ENCODE results near the gene IFIT5. TPM values are rescaled to one million over a fixed set of nuclear protein-coding genes. Genes with fewer than 3 reads are reported as not detected.
A peak's percentile ranks its signal among the peaks of the same experiment; 100 is the strongest.

The IFIT5 gene, protein sequence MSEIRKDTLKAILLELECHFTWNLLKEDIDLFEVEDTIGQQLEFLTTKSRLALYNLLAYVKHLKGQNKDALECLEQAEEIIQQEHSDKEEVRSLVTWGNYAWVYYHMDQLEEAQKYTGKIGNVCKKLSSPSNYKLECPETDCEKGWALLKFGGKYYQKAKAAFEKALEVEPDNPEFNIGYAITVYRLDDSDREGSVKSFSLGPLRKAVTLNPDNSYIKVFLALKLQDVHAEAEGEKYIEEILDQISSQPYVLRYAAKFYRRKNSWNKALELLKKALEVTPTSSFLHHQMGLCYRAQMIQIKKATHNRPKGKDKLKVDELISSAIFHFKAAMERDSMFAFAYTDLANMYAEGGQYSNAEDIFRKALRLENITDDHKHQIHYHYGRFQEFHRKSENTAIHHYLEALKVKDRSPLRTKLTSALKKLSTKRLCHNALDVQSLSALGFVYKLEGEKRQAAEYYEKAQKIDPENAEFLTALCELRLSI
- 12.9 and 13.9 TPM in 2 replicates for total RNA-seq
- long read RNA-seq, full-length matches to known transcripts, result 71 of 75 reads
- long read RNA-seq, partial matches to known transcripts, result 3 of 75 reads
- long read RNA-seq, other reads (novel, unspliced or antisense), result 1 of 75 reads

- Mint-ChIP-seq H3K4me1 (peaks cover 34% of the 10 kb centered on the region), H3K27ac (ENCODE audit: unreplicated experiment) (peak within 1 kb of the TSS; percentile 99), H3K36me3 (ENCODE audit: low read depth) (peaks cover 17% of the 10 kb centered on the region), H3K27me3 (ENCODE audit: low read depth) (no peaks in the 10 kb centered on the region), H3K4me3 (peak within 1 kb of the TSS; percentile 99), H3K9me3 (peaks cover 3% of the 10 kb centered on the region)
- peak; percentile 77 for DNase-seq (ENCODE audit: low read depth, low spot score)
- TF ChIP-seq CTCF (conservative IDR thresholded peaks at IDR 0.05), result no peak
Observed at GRCh38 chr10:89414146-89414878, at the start of gene IFIT5. Gene IFIT5 (plus strand): TSS chr10:89414568. CDS start chr10:89414799, 231 bp downstream.

GRCh38 chr10:89367529-89367928, 46.8 kb upstream of the IFIT5 start:
- H3K27ac Mint-ChIP-seq (ENCODE audit: unreplicated experiment), result peak overlapping the region; percentile 22

DNA sequence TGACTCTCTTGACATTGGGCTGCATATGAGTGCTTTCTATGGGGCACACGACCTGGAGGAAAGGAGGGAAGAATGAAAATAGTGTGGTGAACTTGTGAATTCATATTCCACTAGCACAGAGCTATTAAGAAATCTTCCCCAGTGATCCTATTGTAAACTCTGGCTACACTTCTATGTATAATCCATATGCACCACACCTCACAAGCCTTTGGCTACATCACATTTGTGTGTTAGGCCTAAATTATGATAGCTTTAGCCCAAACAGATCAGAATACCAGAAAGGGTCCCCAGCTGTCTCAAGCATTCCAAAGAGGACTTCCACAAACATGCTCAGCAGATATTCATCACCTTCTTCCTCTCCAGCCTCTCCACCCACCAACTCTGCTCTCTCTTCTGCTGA, 46.2 kb upstream of the IFIT5 start:
- no peaks in the 10 kb centered on the region for H3K36me3 Mint-ChIP-seq (ENCODE audit: low read depth)
- H3K27me3 Mint-ChIP-seq (ENCODE audit: low read depth), result no peaks in the 10 kb centered on the region
- DNase-seq (ENCODE audit: low read depth, low spot score), result no peak
- H3K9me3 Mint-ChIP-seq, result no peaks in the 10 kb centered on the region
- no peak for TF ChIP-seq CTCF (conservative IDR thresholded peaks at IDR 0.05)
- no peak overlapping the region for H3K4me3 Mint-ChIP-seq
- H3K27ac Mint-ChIP-seq (ENCODE audit: unreplicated experiment), result peak overlapping the region; percentile 22
- peaks cover 26% of the 10 kb centered on the region for H3K4me1 Mint-ChIP-seq

More at GRCh38 chr10:89367529-89367928, 46.8 kb upstream of the IFIT5 start:
- DNase-seq (ENCODE audit: low read depth, low spot score), result no peak
- no peak overlapping the region for H3K4me3 Mint-ChIP-seq
- H3K4me1 Mint-ChIP-seq, result peaks cover 26% of the 10 kb centered on the region
- TF ChIP-seq CTCF (conservative IDR thresholded peaks at IDR 0.05), result no peak
- no peaks in the 10 kb centered on the region for H3K36me3 Mint-ChIP-seq (ENCODE audit: low read depth)
- H3K27me3 Mint-ChIP-seq (ENCODE audit: low read depth), result no peaks in the 10 kb centered on the region
- no peaks in the 10 kb centered on the region for H3K9me3 Mint-ChIP-seq

GRCh38 chr10:89369156-89370105, 44.9 kb upstream of the IFIT5 start:
- H3K36me3 Mint-ChIP-seq (ENCODE audit: low read depth), result no peaks in the 10 kb centered on the region
- DNase-seq (ENCODE audit: low read depth, low spot score), result no peak
- TF ChIP-seq CTCF (conservative IDR thresholded peaks at IDR 0.05), result peak; percentile 60
- H3K4me1 Mint-ChIP-seq, result peaks cover 35% of the 10 kb centered on the region
- peak overlapping the region; percentile 11 for H3K4me3 Mint-ChIP-seq
- no peaks in the 10 kb centered on the region for H3K9me3 Mint-ChIP-seq
- H3K27me3 Mint-ChIP-seq (ENCODE audit: low read depth), result no peaks in the 10 kb centered on the region
- peak overlapping the region; percentile 14 for H3K27ac Mint-ChIP-seq (ENCODE audit: unreplicated experiment)

DNA sequence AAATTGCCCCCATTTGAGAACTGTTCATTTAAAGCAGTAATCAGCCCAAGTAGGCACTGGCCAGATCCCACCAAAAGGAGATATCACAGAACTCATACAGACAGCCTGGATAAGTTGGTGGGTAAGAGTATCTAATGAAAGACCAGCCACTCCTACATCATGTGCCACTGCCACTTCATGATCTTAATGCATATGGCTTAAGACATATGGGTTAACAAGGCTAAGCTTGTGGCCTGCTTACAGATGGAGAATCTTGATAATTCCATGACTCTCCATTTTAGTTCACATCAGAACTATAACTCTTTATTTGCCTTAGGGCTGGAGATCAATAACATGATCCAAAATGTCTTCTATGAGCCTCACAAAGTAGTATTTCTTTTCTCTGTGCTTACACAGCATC, 43.3 kb upstream of the IFIT5 start:
- TF ChIP-seq CTCF (conservative IDR thresholded peaks at IDR 0.05), result no peak
- Mint-ChIP-seq H3K27ac (ENCODE audit: unreplicated experiment) (no peak overlapping the region), H3K9me3 (no peaks in the 10 kb centered on the region), H3K4me1 (peaks cover 38% of the 10 kb centered on the region), H3K4me3 (no peak overlapping the region), H3K36me3 (ENCODE audit: low read depth) (no peaks in the 10 kb centered on the region), H3K27me3 (ENCODE audit: low read depth) (no peaks in the 10 kb centered on the region)
- DNase-seq (ENCODE audit: low read depth, low spot score), result no peak
